ENCODE measurements around the gene TBC1D19.

DNA sequence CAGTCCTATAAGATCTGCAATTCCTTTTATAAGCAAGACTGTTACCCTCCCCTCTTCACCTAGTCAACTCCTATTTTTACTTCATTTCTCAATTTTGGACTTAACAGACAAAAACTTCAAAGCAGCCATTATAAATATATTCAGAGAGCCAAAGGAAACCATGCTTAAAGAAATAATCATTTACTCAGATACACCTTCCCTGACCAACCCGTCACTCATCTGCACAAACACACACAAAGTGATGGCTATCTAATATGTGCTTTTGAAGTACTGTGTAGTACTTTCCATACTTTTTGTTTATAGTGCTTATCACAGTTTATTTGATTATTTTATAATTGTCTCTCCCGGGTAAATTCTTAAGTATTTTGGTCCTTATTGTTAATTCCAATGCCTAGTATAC is 117.2 kb downstream of the TBC1D19 start:
- TF ChIP-seq FOXA1 (IDR thresholded peaks at IDR 0.05) = no peak
- TF ChIP-seq, protein P1, sequence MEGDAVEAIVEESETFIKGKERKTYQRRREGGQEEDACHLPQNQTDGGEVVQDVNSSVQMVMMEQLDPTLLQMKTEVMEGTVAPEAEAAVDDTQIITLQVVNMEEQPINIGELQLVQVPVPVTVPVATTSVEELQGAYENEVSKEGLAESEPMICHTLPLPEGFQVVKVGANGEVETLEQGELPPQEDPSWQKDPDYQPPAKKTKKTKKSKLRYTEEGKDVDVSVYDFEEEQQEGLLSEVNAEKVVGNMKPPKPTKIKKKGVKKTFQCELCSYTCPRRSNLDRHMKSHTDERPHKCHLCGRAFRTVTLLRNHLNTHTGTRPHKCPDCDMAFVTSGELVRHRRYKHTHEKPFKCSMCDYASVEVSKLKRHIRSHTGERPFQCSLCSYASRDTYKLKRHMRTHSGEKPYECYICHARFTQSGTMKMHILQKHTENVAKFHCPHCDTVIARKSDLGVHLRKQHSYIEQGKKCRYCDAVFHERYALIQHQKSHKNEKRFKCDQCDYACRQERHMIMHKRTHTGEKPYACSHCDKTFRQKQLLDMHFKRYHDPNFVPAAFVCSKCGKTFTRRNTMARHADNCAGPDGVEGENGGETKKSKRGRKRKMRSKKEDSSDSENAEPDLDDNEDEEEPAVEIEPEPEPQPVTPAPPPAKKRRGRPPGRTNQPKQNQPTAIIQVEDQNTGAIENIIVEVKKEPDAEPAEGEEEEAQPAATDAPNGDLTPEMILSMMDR (IDR thresholded peaks at IDR 0.05; ENCODE audit: low read depth, low read length, missing input control) = no peak

All from liver (tissue), 2 donors.